B cell (primary cell): ENCODE data around the gene VANGL2.

Experiments
- EZH2 ChIP-seq: IDR thresholded peaks from 2 replicates; pipeline ENCODE4 v1.6.1; 2012; ENCODE audit warnings: borderline replicate concordance, low read depth, mild to moderate bottlenecking, moderate library complexity, low read length; ENCODE audit not compliant: insufficient read depth, poor library complexity, severe bottlenecking
- TF ChIP-seq, protein P1 (sequence below): fragments of 200-600 bp; IDR thresholded peaks from one replicate; pipeline ENCODE4 v1.8.0; 2022; ENCODE audit warnings: antibody characterized with exemption, mild to moderate bottlenecking

DNA sequence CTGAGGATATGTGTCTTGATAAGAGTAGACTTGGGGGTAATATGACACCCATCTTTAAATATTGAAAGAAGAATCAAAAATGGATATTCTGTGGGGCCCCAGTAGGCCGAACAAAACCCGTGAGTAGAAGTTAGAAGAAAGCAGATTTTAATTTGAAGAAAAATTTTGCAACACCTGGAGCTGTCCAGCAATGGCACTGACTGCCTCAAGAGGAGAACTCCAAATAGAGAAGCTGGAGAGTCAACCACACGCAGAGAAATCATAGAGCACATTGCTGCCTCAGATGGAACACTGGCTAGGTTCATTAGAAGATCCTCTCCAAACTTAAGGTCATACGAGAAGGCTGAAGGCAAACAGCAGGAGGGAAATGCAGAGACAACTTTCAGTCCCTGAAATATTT, 26.7 kb upstream of the VANGL2 start:
- TF ChIP-seq, protein P1, sequence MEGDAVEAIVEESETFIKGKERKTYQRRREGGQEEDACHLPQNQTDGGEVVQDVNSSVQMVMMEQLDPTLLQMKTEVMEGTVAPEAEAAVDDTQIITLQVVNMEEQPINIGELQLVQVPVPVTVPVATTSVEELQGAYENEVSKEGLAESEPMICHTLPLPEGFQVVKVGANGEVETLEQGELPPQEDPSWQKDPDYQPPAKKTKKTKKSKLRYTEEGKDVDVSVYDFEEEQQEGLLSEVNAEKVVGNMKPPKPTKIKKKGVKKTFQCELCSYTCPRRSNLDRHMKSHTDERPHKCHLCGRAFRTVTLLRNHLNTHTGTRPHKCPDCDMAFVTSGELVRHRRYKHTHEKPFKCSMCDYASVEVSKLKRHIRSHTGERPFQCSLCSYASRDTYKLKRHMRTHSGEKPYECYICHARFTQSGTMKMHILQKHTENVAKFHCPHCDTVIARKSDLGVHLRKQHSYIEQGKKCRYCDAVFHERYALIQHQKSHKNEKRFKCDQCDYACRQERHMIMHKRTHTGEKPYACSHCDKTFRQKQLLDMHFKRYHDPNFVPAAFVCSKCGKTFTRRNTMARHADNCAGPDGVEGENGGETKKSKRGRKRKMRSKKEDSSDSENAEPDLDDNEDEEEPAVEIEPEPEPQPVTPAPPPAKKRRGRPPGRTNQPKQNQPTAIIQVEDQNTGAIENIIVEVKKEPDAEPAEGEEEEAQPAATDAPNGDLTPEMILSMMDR, result no peak
- TF ChIP-seq EZH2, result no peak
